Stimulated activated CD4-positive, alpha-beta T cell treated with anti-CD3 and anti-CD28 coated beads, Interleukin-1b, Interleukin-23, amount 100 ng/mL, for 1 hour (primary cell): ENCODE measurements around the gene VWA8.
"Not testable (repeated sequence)": the region's sequence is repeated elsewhere in the genome, so short reads cannot be mapped to it uniquely, and the experiment has no call there.

Experiments
- DNase-seq, 2 donors: peaks; one replicate each; pipeline ENCODE4 v3.0.0-alpha.2; 2020; ENCODE audit warnings: low read depth in 2 of 2

Gene VWA8

DNA sequence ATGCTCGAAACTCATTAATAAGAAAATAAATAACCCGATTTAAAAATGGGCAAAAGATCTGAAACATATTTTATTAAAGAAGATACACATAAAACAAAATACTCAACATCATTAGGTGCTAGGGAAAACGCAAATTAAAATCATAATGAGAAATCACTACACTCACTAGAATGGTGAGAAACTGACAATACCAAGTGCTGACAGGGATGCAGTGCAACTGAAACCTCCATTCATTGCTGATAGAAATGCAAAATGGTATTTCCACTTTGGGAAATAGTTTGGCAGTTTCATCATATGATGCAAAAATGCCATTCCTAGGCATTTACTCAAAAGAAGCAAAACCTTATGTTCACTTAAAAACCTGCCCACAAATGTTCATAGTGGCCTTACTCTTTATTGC, 278.1 kb downstream of the VWA8 start:
- DNase-seq, result no peak

DNA sequence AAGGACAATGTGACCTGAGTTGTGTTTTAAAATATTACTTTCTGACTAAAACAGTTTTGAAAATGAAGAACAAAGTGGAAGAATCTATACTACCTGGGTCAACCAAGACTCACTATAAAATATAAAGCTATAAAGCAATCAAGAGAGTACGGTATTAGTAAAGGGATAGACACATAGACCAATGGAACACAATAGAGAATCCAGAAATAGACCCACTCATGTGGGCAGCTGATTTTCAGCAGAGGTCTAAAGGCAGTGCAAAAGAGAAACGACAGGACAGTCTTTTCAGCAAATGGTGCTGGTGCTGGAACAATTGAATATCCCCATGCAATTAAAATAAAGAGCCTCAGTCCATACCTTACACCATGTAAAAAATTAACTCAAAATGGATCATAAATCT, 278.9 kb downstream of the VWA8 start:
- DNase-seq, result no peak

DNA sequence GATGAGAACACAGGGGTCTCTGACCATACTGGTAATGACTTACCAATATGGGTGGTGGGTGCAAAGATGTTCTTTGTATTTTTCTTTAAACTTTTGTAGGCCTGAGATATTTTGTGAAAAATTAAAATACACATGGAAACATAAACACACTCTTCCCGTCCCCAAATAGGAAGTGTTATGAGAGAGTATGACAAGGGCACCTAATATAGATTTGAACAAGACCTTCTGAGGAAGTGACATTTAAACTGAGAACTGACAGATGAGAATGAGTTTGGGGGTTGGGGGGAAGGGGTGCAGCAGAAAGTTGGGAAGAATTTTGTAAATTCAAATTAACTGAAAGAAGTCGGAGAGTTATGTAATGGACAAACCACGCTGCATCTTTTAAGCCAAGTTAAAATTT, 279.3 kb downstream of the VWA8 start:
- no peak for DNase-seq

DNA sequence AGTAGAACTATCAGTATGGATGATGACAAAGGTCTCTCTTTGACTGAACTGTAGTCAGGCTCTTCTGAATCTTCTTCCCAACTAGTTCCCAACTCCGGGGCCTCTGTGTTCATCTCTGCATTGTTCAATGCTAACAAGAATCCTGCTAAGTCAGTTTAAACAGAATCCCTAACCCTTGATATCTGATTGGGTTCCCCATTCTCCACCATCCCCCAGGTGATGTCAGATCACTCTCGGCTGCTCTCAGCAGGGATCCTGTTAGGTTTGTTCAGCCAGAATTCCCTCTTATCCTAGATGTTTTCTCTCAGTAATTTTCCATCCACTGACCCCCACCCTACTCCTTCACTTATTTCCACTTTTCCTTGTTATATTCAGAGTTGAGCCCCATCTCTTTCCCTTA, 280.0 kb downstream of the VWA8 start:
- no peak for DNase-seq

DNA sequence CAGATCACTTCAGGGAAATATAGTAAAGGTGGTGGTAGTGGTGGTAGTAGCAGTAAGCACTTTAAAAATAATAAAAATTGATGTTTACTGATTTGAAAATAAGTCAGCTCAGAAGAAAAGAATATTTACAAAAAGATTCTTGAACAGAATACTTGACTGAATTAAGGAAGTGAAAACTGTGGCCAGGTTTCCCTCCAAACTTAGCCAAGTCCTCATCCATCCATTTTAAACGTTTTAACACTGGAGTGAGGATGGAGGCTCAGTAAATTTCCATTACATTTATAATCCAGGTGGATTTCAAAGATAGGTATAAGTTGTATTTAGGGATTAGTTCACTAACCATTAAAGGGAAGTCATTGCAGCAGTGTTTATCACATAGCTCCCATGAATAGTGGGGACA, 282.1 kb downstream of the VWA8 start:
- no peak for DNase-seq

DNA sequence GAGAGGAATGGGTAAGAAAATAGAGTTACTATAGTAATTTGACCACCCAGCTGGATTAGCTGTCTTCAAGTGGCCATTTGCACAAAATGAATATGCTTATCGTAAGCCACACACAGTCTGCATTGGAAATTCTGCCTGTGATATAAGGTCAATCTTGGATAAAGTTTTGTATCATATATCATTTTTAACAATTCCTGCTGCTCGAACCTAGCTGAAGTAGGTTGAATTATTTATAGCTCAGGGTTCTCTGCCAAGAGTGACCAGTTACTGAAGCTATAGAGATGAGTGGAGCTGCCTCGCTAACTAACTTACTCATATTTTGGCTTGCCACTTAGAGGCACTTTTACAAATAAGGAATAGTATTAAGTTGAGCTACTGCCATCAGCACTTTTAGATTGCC, 282.7 kb downstream of the VWA8 start:
- no peak for DNase-seq

DNA sequence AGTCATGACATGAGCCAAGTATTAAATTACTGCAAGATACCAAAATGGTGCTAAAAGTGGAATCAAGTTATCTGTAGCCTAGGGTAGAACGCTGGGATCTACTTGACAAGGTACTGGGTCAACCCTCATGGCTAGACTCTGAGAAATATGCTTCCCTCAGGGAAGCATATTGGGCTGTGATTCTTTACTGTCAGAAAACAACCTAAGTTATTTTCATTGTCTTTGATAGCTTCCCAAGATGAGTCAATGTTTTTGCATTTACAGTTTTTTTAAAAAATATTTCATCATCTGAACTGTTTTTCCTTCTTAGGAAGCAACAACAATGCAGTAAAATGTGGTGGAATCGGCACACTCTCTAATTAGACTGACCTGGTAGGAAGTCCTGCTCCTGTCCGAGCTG, 285.6 kb downstream of the VWA8 start:
- DNase-seq, result no peak

DNA sequence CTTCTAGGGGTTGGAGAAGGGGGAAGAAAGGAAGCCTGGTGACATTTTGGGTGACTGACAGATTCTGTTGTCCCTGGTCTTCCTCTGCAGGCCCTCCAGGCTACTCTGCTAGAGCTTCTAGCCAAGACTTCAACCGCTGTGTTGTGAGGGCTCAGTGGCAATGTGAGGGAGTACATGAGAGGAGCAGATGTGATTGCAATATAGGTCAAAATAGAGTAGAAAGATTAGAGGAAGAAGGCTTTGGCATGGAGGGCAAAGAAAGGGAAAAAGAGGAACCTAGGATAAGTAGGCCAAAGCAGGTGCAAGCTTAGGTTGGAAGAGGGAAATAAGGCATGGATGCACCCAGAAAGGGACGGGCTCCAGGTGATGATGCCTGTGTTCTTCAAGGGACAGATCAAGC, 286.7 kb downstream of the VWA8 start:
- no peak for DNase-seq

DNA sequence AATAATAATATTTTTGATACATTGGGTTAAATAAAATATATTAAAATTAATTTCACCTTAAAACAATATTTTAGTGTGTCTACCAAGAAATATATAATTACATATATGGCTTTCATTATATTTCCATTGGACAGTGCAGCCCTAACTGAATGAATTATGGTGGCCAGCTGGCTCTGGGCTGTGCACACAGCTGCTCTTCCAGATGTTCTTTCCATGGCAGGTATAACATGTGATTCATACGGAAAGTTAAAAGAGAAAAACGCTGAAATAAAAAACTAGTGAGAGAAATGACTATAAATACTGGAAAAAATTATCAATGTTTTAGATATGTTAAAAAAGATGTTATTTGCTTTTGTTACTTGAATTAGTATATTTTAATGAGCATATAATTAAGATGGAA, 287.3 kb downstream of the VWA8 start:
- DNase-seq, result no peak

DNA sequence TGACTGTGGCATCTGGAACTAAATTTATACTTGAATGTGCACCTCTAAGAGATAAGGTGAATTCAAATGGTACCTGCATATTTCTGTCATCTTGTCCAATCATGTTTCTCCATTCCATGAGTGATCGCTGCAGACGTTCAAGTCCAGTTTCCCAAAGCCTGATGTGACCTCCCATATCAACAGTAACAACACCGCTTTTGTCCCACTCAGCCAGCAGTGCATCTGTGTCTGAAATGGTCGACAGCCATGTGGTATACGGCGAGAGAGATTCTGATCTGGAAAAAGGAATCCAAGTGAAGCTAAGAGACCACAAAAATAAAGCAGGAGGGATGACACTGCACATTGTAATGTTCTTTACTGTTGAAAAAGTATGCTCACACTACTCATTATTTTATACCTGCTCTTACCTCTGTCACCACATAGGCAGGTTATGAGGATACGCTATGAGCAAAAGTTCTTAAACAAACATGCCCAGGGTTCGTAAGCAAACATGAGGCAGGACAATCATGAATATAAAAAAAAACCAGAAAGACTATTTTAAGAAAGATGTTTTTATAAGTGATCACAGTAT, 290.0 kb downstream of the VWA8 start:
- no peak for DNase-seq

DNA sequence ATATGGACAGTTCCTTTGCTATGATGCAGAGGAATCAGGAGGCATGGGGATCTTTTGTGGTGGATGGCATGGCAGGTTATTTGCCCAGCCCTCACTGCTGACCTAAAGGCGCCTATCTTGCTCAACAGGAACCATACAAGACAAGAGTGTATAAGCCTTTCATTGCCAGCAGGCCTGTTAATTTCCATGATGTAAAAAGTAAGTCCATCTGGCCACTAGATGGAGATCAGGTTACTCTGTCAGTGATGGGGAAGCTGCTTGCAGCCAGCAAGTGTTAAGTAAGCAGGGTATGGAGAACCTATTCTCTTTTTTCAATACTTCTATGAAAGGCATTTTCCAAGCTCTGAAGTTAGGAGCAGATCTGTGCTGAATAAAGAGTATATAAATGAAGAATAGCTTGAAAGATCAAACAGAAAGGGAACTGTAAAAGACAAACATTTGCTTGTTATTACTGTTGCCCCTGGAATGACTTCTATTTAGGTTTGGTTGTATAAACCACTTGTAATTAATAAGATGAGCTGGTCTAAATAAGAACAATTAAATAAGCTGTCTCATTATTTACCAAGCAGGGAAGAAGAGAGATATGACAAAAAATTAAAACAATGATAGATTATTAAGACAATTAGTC, 292.7 kb downstream of the VWA8 start:
- no peak for DNase-seq

DNA sequence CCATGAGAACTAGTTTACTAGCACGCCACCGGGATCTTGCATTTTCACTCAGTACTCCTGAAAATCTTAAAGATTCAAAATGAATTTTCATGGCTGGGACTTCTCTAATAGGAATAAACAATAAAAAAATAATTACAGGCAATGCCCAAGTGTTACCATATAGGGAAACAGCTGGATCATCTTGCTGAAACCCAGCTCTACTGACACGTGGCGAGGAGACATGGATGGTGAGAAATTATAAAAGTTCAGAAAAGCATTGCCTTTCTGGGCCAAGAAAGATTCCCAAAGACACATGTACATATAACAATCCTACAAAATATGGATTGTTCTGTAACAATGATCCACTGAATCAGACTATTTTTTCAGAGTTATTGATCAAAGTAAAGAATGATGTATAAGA, 294.3 kb downstream of the VWA8 start:
- no peak for DNase-seq

DNA sequence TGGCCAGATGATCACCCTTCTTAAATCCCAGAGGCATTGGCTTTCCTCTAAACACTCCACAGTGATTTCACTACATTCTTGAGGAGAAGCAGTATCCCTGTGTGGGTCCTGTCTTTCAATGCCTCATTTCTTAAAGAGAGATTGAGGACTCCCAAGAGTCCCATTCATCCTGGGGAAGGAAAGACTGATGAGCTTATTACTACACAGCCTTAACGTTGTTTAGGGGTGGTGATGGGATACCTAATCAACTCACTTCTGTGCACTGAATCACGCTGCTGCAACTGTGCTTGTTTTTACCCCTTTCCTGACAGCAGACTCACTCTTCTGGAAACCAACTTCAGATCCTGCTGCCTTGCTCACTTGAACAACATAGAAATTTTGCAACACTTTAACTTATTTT, 300.5 kb downstream of the VWA8 start:
- no peak for DNase-seq

DNA sequence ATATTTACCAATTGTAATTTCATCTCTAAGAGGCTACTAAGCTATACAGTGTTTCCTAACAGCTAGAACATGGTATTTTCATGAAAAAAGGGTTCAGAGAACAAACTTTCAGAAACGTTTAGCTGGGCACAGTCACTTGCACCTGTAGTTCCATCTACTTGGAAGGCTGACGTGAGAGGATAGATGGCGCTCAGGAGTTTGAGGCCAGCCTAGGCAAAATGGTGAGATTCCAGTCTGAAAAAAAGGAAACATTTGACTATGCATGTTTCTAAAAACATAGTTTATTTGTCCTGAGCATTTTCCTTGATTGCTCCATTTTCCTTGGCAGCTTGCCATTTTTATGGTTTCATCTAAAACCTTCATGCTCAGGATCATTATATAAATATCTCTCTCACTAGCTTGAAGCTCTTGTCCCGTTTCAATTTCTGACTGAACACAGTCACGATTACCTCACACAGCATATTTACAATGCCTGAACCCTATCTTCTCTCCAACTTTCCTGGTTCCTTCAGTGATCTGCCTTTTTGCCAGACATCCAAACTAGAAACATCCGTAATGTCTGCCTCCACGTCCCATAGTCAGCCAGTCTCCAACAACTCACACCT, 302.8 kb downstream of the VWA8 start:
- no peak for DNase-seq

DNA sequence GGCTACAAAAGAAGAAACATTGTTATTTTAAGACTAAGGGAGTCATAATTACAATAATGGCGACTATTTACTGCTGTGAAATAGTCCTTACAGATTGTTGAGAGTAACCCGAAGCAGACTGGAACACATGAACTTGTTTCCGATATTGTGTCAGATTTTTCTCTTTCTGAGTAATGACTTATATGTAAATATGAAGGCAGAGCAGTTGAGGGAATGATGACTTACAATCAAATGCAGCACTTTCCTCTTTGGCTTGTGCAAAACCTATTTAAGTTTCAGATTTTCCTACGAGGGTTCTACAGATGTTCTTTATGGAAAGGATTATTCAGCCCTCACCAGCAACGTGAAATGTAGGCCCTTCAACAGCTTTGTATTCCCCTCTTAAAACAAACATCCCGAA, 304.9 kb downstream of the VWA8 start:
- no peak for DNase-seq

DNA sequence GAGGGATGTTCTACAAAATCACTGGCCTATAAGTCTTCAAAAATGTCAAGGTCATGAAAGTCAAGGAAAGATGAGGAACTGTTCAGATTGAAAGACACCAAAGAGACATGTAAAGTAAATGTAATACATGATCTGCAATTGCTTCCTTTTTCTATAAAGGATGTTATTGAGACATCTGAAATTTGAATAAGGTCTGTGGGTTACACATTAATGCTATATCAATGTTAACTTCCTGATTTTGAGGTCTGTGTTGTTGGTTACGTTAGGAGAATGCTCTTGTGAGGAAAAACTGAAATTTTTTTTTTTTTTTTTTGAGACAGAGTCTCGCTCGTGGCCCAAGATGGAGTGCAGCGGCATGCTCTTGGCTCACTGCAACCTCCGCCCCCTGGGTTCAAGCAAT, 306.1 kb downstream of the VWA8 start:
- no peak for DNase-seq

DNA sequence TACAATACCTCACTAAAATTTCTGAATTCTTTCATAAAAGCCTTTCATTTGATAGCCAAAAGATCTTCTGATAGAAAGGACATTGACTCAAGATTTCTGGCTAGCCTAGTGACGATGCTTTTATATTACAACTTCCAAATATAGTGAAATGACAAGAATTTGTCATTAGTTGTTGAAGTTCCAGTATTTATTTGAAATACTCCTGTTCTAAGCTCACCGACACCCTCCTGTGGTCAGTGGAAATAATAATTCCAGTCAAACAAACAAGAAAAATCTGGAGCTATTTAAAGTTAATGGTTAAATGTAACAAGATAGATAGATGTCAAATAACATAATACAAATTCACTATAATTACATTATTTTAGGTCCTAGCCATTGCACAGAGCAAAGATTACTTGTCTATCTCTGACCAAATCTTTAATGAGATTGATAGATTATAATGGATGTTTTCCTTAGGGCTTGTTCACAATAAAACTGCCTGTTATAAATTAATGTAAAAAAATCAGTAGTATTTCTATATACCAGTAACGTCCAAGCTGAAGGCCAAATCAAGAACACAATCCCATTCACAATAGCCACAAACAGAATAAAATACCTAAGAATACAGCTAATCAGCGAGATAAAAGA, 308.1 kb downstream of the VWA8 start:
- no peak for DNase-seq

DNA sequence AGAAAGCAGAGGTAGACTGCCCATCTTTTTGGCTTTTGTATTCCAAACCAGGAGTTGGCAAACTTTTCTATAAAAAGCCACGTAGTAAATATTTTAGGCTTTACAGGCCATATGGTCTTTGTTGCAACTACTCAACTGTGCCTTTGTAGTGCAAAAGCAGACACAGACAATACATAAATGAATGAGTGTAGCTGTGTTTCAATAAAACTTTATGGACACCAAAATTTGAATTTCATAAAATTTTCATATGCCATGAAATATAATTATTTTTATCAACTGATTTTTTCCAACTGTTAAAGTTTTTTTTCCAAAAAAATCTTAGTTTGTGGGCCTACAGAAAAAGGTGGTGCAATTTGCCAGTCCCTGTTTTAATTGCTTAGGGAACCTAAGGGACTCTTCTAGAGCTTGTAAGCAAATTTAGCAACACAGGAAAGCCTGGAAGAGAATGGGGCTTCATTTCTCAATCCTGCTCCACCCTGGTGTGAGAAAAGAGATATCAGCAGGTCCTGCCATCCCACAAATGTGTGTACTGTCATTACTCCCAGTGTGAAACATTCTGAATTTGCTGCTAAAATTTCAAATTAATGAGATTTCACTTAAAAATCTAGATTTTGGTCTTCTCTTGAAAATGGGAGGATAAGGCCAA, 309.4 kb downstream of the VWA8 start:
- no peak for DNase-seq

DNA sequence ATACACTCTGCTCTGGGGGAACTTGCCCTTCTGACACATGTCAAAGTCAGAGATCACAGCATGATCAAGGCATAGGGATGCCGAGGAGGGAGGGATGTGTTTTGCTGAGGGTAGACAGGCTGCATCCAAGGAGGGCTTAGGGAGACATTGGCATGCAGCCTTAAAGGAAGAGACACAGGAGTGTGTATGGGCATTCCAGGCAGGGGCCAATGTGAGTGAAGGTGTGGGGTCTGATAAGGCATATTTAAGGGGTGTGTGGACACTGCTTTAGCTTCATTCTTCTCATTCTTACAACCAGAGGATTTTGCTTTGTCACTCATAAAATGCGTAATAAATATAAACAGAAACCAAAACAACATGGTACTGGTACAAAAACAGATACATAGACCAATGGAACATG, 310.2 kb downstream of the VWA8 start:
- DNase-seq, result no peak

DNA sequence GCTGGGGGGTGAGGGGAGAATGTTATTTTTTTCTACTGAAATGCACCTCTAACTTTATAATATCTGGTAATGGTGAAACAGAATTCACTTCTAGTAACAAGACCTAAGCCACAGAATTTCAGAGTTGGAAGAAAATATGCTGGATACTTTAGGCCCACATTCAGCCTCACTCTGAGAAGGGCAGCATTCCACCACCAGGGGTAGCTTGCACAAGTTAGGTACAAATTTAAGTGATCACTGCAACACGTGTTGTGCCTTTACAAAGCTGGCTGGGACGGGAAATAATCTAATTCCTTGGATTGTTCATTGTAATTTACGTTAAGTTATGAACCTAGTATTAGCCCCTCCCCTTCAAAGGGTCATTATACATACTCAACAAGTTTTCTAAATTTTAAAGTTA, 311.2 kb downstream of the VWA8 start:
- DNase-seq, result no peak

DNA sequence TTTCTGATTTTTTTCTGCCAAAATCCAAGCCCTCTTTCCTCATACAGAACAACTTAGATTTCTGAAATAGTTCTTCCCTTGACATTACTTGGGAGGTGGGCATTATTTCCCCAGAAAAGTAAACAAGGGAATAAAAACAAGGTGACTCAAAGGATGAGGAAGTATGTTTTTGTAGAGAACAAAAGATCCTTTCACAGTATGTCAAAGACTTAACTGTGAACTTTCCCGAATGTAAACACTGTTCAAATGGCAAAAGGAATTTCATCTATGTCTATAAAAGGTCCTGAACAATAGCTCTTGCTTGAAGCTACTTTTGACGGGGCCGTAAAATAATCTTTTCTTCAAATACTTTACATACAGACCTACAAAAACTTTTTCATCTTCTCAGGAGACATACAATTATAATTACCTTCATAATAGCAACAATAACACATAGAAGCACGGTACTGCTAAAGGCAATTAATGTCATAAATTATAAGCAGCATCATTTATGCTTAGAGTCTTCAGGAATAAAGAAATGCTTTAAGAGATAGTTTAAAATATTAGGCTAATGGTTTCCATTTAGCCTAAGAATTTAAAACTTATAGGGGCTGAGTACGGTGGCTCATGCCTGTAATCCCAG, 312.5 kb downstream of the VWA8 start:
- DNase-seq, result no peak

DNA sequence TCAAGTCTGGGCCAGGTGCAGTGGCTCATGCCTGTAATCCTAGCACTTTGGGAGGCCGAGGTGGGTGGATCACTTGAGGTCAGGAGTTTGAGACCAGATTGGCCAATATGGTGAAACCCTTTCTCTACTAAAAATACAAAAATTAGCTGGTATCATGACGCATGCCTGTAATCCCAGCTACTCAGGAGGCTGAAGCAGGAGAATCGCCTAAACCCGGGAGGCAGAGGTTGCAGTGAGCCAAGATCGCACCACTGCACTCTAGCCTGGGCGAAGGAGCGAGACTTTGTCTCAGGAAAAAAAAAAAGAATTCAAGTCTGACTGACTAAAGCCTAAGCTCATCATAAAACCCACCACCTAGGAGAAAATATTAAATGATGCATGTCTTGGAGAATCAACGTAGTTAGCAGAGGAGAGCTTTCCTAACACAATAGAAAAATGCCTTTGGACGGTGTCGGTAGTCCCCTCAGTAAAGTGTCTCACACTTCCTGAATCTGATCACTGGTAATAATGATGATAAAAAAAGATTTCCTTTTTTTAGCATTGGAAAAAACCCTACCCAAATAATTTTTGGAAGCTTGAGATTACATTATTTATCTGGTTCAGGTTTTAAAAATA, 313.1 kb downstream of the VWA8 start:
- not testable (repeated sequence) for DNase-seq
